ENCODE measurements around the gene NDUFA3.
"Not testable (repeated sequence)": the region's sequence is repeated elsewhere in the genome, so short reads cannot be mapped to it uniquely, and the experiment has no call there.

The NDUFA3 gene

GRCh38 chr19:54102421-54103169 is at the start of gene NDUFA3:
Gene NDUFA3, plus strand, starts transcription at chr19:54102855. Its CDS starts 24 bp downstream, at chr19:54102879.
- DNase-seq (ENCODE audit: low read depth in 3 of 3, low spot score in 1 of 3) = peak; percentile 92 to 97 (median 94)

- DNase-seq (ENCODE audit: low read depth in 3 of 3, low spot score in 1 of 3) = no peak
Measured at GRCh38 chr19:54062643-54063042, 40.0 kb upstream of the NDUFA3 start.

- no peak for DNase-seq (ENCODE audit: low read depth in 3 of 3, low spot score in 1 of 3)
Measured at GRCh38 chr19:54063350-54064116, 39.1 kb upstream of the NDUFA3 start, which contains the start of gene VSTM1. Gene VSTM1, minus strand, starts transcription at chr19:54063897. Its CDS starts 120 bp downstream, at chr19:54063777.

- no peak for DNase-seq (ENCODE audit: low read depth in 3 of 3, low spot score in 1 of 3)
Measured at GRCh38 chr19:54069470-54069869, 33.2 kb upstream of the NDUFA3 start.

- no peak for DNase-seq (ENCODE audit: low read depth in 3 of 3, low spot score in 1 of 3)
Measured at GRCh38 chr19:54073829-54074228, 28.8 kb upstream of the NDUFA3 start.

DNA sequence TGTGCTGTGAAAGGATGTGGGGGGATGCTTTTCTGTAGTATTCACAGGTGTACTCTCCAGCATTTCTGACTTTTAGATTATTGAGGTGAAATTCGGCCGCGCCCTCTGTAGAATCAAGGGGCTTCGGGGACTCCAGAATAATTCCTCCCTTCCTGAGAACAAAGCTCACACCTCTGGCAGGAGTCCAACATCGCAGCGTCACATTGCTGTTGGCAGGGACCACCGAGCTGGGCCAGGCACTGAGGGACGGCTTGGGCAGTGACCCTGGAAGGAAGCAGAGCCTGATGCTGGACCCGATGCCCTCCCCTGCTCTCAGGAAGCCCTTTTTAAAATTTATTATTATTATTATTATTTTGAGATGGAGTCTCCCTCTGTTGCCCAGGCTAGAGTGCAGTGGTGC is 27.8 kb upstream of the NDUFA3 start:
- DNase-seq (ENCODE audit: low read depth in 3 of 3, low spot score in 1 of 3) = no peak

- DNase-seq (ENCODE audit: low read depth in 3 of 3, low spot score in 1 of 3) = no peak
Measured at GRCh38 chr19:54077334-54077733, 25.3 kb upstream of the NDUFA3 start.

DNA sequence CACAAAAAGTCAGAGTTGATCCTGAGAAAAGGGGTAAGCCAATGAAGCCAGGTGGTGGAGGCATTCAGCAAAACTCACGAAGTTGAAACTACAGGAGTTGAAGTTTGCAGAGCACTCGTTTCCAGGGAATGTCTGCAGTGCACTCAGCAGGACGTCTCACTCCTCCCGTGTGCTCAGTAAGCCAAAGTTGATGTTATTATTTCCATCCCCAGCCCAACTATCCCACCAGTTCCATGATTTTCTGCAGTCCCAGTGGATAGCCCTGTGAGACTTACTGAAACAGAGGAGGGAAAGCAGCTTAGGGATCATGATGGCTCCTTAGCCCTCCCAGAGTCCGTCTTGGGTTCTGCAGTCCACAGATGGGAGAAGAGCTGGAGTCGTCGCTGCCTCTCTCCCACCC is 21.6 kb upstream of the NDUFA3 start, which contains the start of gene TARM1:
Gene TARM1 (minus strand): TSS at position 334 of the 400 bp plus-strand sequence. CDS start 25 bp downstream, at position 309.
- DNase-seq (ENCODE audit: low read depth in 3 of 3, low spot score in 1 of 3) = no peak

DNA sequence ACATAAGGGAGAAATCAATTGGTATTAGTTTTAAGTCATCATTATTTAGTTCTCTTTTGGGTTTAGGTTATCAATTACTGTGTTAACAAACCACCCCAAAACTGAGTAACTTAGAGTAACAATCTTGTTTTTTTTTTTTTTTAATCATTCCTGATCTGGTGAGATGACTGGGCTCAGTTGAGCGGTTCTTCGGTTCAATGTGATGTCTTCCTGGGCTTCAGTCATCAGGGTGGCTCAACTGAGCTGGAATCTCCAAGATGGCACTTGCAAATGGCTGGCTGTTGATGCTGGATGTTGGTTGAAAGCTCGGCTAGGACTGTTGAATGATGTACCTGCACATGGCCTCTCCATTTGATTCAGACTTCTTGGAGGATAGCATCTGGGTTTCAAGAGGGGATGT is 18.2 kb upstream of the NDUFA3 start:
- no peak for DNase-seq (ENCODE audit: low read depth in 3 of 3, low spot score in 1 of 3)

DNA sequence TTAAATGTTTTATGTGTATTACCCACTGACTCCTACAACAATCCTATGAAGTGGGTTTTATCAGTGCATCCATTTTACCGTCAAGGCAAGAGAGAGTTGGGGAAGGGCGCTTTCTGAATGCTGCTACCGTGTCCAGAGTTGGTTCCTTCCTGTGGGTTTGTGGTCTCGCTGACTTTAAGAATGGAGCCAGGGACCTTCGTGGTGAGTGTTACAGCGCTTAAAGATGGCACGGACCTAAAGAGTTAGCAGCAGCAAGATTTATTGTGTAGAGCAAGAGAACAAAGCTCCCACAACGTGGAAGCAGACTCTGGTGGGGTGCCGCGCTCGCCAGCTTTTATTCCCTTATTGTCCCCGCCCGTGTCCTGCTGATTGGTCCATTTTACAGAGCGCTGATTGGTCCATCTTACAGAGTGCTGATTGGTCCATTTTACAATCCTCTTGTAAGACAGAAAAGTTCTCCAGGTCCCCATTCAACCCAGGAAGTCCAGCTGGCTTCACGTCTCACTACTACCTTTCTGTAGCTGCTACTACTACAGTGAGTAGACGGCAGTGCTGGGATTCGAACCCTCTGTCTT is 8.1 kb upstream of the NDUFA3 start:
- no peak for DNase-seq (ENCODE audit: low read depth in 3 of 3, low spot score in 1 of 3)

DNA sequence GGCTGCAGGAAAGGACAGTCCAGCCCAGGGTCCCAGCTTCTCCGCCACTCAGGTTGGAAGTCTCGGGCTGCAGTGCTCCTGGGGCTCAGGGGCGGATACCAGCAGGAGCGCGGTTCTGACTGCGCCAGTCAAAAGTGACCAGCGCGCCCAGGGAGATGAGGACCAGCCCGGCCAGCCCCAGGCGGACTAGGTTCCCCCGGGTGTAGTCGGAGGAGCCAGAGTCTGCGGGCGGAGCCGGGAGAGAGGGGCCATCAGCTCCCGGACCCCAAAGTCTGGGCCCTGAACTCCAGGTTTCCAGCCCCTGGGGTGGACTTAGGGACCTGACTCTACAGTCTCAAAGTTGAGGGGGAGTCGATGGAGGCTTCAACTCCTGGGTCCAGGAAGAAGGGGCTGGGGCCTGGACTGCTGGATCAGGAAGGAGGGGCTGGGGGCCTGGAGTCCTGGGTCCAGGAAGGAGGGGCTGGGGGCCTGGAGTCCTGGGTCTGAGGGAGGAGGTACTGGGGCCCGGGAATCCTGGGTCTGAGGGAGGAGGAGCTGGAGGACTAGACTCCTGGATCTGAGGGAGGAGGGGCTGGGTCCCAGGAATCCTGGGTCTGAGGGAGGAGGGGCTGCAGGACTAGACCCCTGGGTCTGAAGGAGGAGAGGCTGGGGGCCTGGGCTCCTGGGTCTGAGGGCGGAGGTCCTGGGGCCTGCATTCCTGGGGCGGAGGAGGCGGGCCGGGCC is 7.4 kb upstream of the NDUFA3 start:
- DNase-seq (ENCODE audit: low read depth in 3 of 3, low spot score in 1 of 3) = no peak

GRCh38 chr19:54095859-54096616 is 6.6 kb upstream of the NDUFA3 start:
- DNase-seq (ENCODE audit: low read depth in 3 of 3, low spot score in 1 of 3) = peak in 1 of 3 donors; percentile 29

DNA sequence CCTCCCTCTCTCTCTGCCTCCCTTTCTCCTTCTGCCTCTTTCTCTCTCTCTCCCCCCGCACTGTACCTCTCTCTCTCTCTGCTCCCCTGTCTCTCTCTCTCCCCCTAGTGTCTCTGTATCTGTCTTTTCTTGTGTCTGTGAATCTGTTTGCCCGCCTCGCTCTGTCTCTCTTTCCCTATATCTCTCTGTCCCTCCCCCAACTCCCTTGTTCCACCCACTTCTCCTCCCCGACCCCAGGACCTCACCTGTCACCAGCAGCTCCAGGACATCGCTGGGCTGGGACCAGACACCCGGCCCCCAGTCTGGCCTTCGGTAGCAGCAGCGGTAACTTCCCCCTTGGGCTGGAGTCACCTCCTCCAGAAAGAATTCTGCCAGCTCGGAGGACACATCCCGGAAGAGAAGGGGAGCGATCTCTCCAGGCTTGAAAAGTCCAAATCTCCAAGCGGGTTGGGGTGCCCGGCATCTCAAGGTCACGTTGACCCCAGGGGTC is 6.0 kb upstream of the NDUFA3 start:
- no peak for DNase-seq (ENCODE audit: low read depth in 3 of 3, low spot score in 1 of 3)

- no peak for DNase-seq (ENCODE audit: low read depth in 3 of 3, low spot score in 1 of 3)
Measured at GRCh38 chr19:54099190-54099902, 3.3 kb upstream of the NDUFA3 start.

DNA sequence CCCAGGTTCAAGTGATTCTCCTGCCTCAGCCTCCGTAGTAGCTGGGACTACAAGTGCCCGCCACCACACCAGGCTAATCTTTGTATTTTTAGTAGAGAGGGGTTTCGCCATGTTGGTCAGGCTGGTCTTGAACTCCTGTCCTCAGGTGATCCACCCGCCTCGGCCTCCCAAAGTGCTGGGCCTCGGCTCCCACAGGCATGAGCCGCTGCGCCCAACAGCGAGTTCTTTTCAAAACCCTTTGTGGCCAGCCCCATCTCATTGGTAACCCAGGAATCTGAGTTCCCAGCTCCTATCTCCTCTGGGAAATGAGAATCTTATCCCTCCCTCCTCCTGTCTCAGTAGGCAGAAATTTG is 2.8 kb upstream of the NDUFA3 start:
- DNase-seq (ENCODE audit: low read depth in 3 of 3, low spot score in 1 of 3) = not testable (repeated sequence)

DNA sequence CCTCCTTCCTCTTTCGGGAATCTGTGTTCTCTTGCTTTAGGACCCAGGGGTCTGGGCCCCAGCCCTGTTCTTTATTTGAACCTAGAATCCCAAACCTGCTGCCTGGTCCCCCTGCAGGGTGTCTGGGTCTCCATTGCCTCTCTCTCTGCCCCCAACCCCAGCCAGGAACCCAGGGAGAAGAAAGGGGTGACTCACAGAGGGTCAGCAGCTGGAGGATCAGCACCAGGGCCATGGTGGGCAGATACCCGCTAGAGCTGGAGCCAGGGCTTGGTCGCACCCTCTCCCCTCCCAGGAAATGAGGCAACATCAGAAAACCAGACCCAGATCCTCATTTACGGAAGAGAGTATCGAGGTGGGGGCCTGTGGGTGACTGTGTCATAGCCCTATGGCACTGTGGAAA is 2.1 kb upstream of the NDUFA3 start, which contains the start of gene OSCAR:
Gene OSCAR (minus strand): TSS at position 243 of the 400 bp plus-strand sequence. CDS start 11 bp downstream, at position 232.
- no peak for DNase-seq (ENCODE audit: low read depth in 3 of 3, low spot score in 1 of 3)

DNA sequence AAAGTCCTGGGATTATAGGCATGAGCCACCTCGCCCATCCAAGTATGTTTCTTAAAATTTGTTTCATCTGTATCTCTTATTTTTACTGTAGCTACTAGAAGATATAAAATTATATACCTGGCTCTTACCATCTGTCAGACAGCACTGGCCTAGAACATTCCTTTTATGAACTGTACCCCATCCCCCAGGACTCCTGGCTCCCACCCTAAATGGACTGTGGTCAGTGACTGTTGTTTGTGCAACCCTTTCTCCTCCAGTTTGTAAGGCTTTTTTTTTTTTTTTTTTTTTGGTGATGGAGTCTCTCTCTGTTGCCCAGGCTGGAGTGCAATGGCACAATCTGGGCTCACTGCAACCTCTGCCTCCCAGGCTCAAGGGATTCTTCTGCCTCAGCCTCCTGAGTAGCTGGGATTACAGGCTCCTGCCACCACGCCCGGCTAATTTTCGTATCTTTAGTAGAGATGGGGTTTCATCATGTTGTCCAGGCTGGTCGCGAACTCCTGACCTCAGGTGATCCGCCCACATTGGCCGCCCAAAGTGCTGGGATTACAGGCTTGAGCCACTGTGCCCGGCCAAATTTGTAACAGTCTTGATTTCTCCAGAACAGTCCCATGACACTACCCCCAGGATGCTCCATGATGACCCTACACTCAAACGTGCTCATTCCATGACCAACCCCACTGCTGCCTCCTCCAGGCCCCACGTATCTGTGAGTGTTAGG is 2.5 kb downstream of the NDUFA3 start:
- no peak for DNase-seq (ENCODE audit: low read depth in 3 of 3, low spot score in 1 of 3)

- no peak for DNase-seq (ENCODE audit: low read depth in 3 of 3, low spot score in 1 of 3)
Measured at GRCh38 chr19:54105796-54106195, 3.1 kb downstream of the NDUFA3 start.

- no peak for DNase-seq (ENCODE audit: low read depth in 3 of 3, low spot score in 1 of 3)
Measured at GRCh38 chr19:54106716-54107115, 4.1 kb downstream of the NDUFA3 start.

All from stimulated activated CD4-positive, alpha-beta T cell treated with anti-CD3 and anti-CD28 coated beads, TNF-alpha, amount 100 ng/mL, for 1 hour (primary cell).